ENCODE data around the gene LEKR1.

The LEKR1 gene

GRCh38 chr3:157066335-157067098 is 240.4 kb downstream of the LEKR1 start:
- TF ChIP-seq CTCF (IDR thresholded peaks at IDR 0.05; ENCODE audit: low read depth, low read length), result no peak
- no peak for DNase-seq (ENCODE audit: extremely low read depth, low read depth)

- TF ChIP-seq CTCF (IDR thresholded peaks at IDR 0.05; ENCODE audit: low read depth, low read length), result no peak
- DNase-seq (ENCODE audit: extremely low read depth, low read depth), result no peak
Observed at GRCh38 chr3:157067114-157067513, 241.0 kb downstream of the LEKR1 start.

GRCh38 chr3:157069406-157069805 is 243.3 kb downstream of the LEKR1 start:
- no peak for TF ChIP-seq CTCF (IDR thresholded peaks at IDR 0.05; ENCODE audit: low read depth, low read length)
- no peak for DNase-seq (ENCODE audit: extremely low read depth, low read depth)

- no peak for TF ChIP-seq CTCF (IDR thresholded peaks at IDR 0.05; ENCODE audit: low read depth, low read length)
- DNase-seq (ENCODE audit: extremely low read depth, low read depth), result no peak
Observed at GRCh38 chr3:157069846-157070677, 243.9 kb downstream of the LEKR1 start.

DNA sequence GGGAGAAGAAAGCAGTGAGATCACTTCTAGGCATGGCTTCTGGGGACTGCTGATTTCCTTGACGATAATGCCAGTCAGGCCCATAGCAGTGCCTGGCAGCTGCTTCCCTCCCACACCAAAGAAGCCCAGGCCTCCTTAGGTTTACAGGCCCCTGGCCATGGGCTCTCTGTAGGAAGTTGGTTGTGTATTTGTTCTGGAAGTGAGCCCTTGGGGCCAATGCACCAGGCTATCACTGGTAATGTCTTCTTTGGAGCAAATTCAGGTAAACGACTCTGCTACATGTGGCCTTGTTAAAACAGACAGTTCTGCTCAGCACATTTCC is 244.5 kb downstream of the LEKR1 start:
- no peak for DNase-seq (ENCODE audit: extremely low read depth, low read depth)
- no peak for TF ChIP-seq CTCF (IDR thresholded peaks at IDR 0.05; ENCODE audit: low read depth, low read length)

- no peak for DNase-seq (ENCODE audit: extremely low read depth, low read depth)
- no peak for TF ChIP-seq CTCF (IDR thresholded peaks at IDR 0.05; ENCODE audit: low read depth, low read length)
Observed at GRCh38 chr3:157071744-157072525, 245.8 kb downstream of the LEKR1 start.

Measured in AG09319 (cell line).